HepG2 (cell line): Measurements from ENCODE around the gene UQCR10. TPM values are rescaled to one million over a fixed set of nuclear protein-coding genes. Genes with fewer than 3 reads are reported as not detected.

Experiments used
- ATAC-seq: fragments of 200-7000 bp; cut with Tn5 transposase; 3 replicates; pipeline ENCODE4 v1.9.1; 2020; ENCODE audit warnings: mild to moderate bottlenecking, moderate library complexity
- BruUV-seq: library from RNA; stranded (reverse); fragments of 400-500 nt; replicated peaks from 2 replicates; lab custom pipeline; 2021; lab: Mats Ljungman, UMichigan
- CTCF ChIA-PET: fragments of 300-600 bp; formaldehyde crosslinking; extraction: SDS; loops from one replicate; lab custom pipeline; 2021; ENCODE audit warnings: low total read pairs, inconsistent platforms, low intra/inter-chr PET ratio; lab: Yijun Ruan, JAX
- POLR2A ChIA-PET: fragments of 350-600 bp; sonication (Branson Sonifier 250); formaldehyde crosslinking; loops from one replicate; lab custom pipeline; 2020; ENCODE audit warnings: antibody characterized with exemption, inconsistent platforms; lab: Yijun Ruan, JAX
- DNase-seq: peaks from one replicate; pipeline ENCODE4 v3.0.0-alpha.2; 2015; ENCODE audit warnings: low spot score
- FAIRE-seq: peaks from 3 replicates; lab custom pipeline; 2011; peaks lifted over from hg19 to GRCh38; lab: Jason Lieb, UNC
- H2AFZ ChIP-seq: one replicate; pipeline ENCODE4 v1.6.1; 2011; ENCODE audit warnings: low read length, inconsistent platforms
- H3K27ac ChIP-seq: fragments of 300-600 bp; 3 replicates; pipeline ENCODE4 v1.8.0; 2011; ENCODE audit warnings: mixed run types, mild to moderate bottlenecking, mixed read lengths, low read length, inconsistent platforms; ENCODE audit not compliant: insufficient read depth; ENCODE audit errors: extremely low read length
- H3K27me3 ChIP-seq, 2 experiments: fragments of 200-600 bp in 1 of 2; 2 replicates in 1 of 2; 3 replicates in 1 of 2; pipeline versions ENCODE4 v1.6.0 to v1.8.0; 2011; ENCODE audit warnings: low read length in 2 of 2, mild to moderate bottlenecking in 2 of 2, moderate library complexity in 2 of 2, inconsistent platforms in 1 of 2; ENCODE audit not compliant: insufficient read depth in 2 of 2, control insufficient read depth in 1 of 2
- H3K36me3 ChIP-seq, 2 experiments: fragments of 200-600 bp in 1 of 2; replicated peaks in 1 of 2; 2 replicates in 1 of 2; 3 replicates in 1 of 2; pipeline versions ENCODE4 v1.5.1 to v1.8.0; 2011; ENCODE audit warnings: low read length in 2 of 2, inconsistent platforms in 1 of 2; ENCODE audit not compliant: insufficient read depth in 2 of 2, control insufficient read depth in 1 of 2
- H3K4me1 ChIP-seq: 2 replicates; pipeline ENCODE4 v1.5.1; 2012; ENCODE audit warnings: low read length, inconsistent platforms; ENCODE audit not compliant: insufficient read depth
- H3K4me2 ChIP-seq: 2 replicates; pipeline ENCODE4 v1.6.0; 2011; ENCODE audit warnings: low read depth, low read length, inconsistent platforms
- H3K4me3 ChIP-seq, 3 experiments: fragments of 200-600 bp in 1 of 3; sonication (generic), shearing (Covaris generic) in 1 of 3; replicated peaks in 1 of 3; 2 replicates each; pipeline ENCODE4 v1.5.1; 2011 to 2016; ENCODE audit warnings: low read length in 3 of 3, inconsistent platforms in 2 of 3, low read depth in 2 of 3, mild to moderate bottlenecking in 2 of 3, control low read depth in 1 of 3, mixed read lengths in 1 of 3; ENCODE audit not compliant: insufficient read depth in 1 of 3
- H3K79me2 ChIP-seq: one replicate; pipeline ENCODE4 v1.6.1; 2011; ENCODE audit warnings: low read length, inconsistent platforms; ENCODE audit not compliant: insufficient read depth
- H3K9ac ChIP-seq: 2 replicates; pipeline ENCODE4 v1.6.0; 2011; ENCODE audit warnings: mild to moderate bottlenecking, low read depth, low read length, inconsistent platforms; ENCODE audit not compliant: insufficient read depth
- H3K9me3 ChIP-seq: 2 replicates; pipeline ENCODE4 v1.5.1; 2012; ENCODE audit warnings: mild to moderate bottlenecking, low read length
- H4K20me1 ChIP-seq: 2 replicates; pipeline ENCODE4 v1.6.0; 2011; ENCODE audit warnings: inconsistent platforms, mild to moderate bottlenecking, low read length, moderate library complexity; ENCODE audit not compliant: insufficient read depth
- CEBPG ChIP-seq: IDR thresholded peaks from 2 replicates; pipeline ENCODE4 v1.6.1; 2016
- CENPT ChIP-seq: sonication (generic); formaldehyde crosslinking; IDR thresholded peaks from 2 replicates; pipeline ENCODE4 v1.8.0; 2022; ENCODE audit warnings: low read depth, mild to moderate bottlenecking, moderate library complexity, missing genetic modification reagents
- RARA ChIP-seq: IDR thresholded peaks from 2 replicates; pipeline ENCODE4 v1.6.1; 2016; ENCODE audit warnings: missing genetic modification reagents, missing compliant biosample characterization
- ZFP62 ChIP-seq: sonication (generic); formaldehyde crosslinking; IDR thresholded peaks from 2 replicates; pipeline ENCODE4 v1.4.0; 2020; ENCODE audit warnings: missing genetic modification reagents
- ZNF230 ChIP-seq: sonication (generic); formaldehyde crosslinking; IDR thresholded peaks from 2 replicates; pipeline ENCODE4 v1.4.0; 2020; ENCODE audit warnings: mild to moderate bottlenecking, missing genetic modification reagents
- ZNF543 ChIP-seq: sonication (generic); formaldehyde crosslinking; IDR thresholded peaks from 2 replicates; pipeline ENCODE4 v1.4.0; 2020; ENCODE audit warnings: mild to moderate bottlenecking, missing genetic modification reagents
- ZNF768 ChIP-seq: sonication (generic); formaldehyde crosslinking; IDR thresholded peaks from 2 replicates; pipeline ENCODE4 v1.4.0; 2020; ENCODE audit warnings: missing genetic modification reagents
- ZNF878 ChIP-seq: sonication (generic); formaldehyde crosslinking; IDR thresholded peaks from 2 replicates; pipeline ENCODE4 v1.8.1; 2023; ENCODE audit warnings: mild to moderate bottlenecking, missing genetic modification reagents, moderate library complexity
- WGBS: methylation state at CpG from one replicate; pipeline ENCODE4 v1.1.6; 2017; ENCODE audit warnings: low lambda C conversion rate; 5-methylcytosine and 5-hydroxymethylcytosine counted together
- in situ Hi-C: cut with HindIII; loops from 2 replicates; pipeline ENCODE4 v1.10.0; 2017; ENCODE audit warnings: low pct_unique_long_range_greater_than_20kb; ENCODE audit not compliant: extremely low pct_ligation_motif_present
- intact Hi-C: fragments of 100-400 bp; cut with micrococcal nuclease; formaldehyde crosslinking; loops from one replicate; pipeline ENCODE4 v1.10.0; 2022; ENCODE audit not compliant: unreplicated experiment
- polyA plus RNA-seq, 8 experiments: library from polyadenylated mRNA; depleted of rRNA in 3 of 8; stranded (reverse) in 7 of 8; unstranded in 1 of 8; fragments of >200 nt; fragmentation: Illumina TruSeq in 4 of 8; extraction: Trizol in 4 of 8; gene quantifications; 2 replicates each; pipeline versions ENCODE4 v1.2.1 to v1.2.3, GENCODE V29; 2011 to 2016; ENCODE audit warnings: low read depth in 4 of 8, missing spikeins in 1 of 8, mixed read lengths in 1 of 8; ENCODE audit not compliant: insufficient read depth in 1 of 8
- total RNA-seq, 5 experiments: library from RNA; depleted of rRNA; stranded (reverse); fragments of >200 nt; fragmentation: Illumina TruSeq; extraction: Trizol; gene quantifications; 2 replicates each; pipeline ENCODE4 v1.2.3, GENCODE V29; 2016; ENCODE audit warnings: low read depth in 1 of 5
- TF ChIP-seq, protein P1 (sequence below): sonication (generic); formaldehyde crosslinking; IDR thresholded peaks from 2 replicates; pipeline ENCODE4 v1.5.1; 2020; ENCODE audit warnings: mild to moderate bottlenecking, moderate library complexity, missing genetic modification reagents
- TF ChIP-seq, protein P2 (sequence below): sonication (generic); formaldehyde crosslinking; IDR thresholded peaks from 2 replicates; pipeline ENCODE4 v1.5.0; 2020; ENCODE audit warnings: missing genetic modification reagents, mild to moderate bottlenecking, borderline replicate concordance
- TF ChIP-seq, protein P3 (sequence below): sonication (generic); IDR thresholded peaks from 2 replicates; pipeline ENCODE4 v1.6.1; 2016; ENCODE audit warnings: low read depth, borderline replicate concordance
- TF ChIP-seq, protein P4 (sequence below): IDR thresholded peaks from 2 replicates; pipeline ENCODE4 v1.6.1; 2012; ENCODE audit warnings: inconsistent platforms
- TF ChIP-seq, protein P5 (sequence below): sonication (generic); formaldehyde crosslinking; IDR thresholded peaks from 2 replicates; pipeline ENCODE4 v1.5.0; 2020; ENCODE audit warnings: mild to moderate bottlenecking, missing genetic modification reagents

The UQCR10 gene
- total and polyA plus RNA-seq, 2 of the 13 experiments (the other 11 are each of a cell fraction or from before 2014, with no cell fraction given): 225 to 232 TPM

DNA sequence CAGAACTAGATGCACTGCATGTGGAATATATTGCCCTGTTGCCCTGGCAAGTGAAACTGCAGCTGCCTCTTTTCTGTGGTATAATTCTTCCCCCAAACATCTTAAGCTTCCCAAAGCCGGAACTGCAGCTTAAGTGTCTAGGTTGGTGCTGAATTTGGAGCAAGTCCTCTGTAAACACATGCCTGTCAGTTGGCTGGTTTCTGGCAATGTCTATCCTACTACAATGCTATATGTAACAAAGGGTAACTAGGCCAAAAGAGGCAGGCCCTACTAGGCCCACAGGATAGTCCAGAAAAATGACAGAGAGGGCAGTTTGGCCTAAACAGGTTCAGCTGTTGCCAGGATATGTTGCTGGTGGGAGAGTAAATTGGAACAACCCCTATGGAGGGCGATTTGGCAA lies 43.0 kb downstream of the UQCR10 start (continued):
- TF ChIP-seq, protein P1, sequence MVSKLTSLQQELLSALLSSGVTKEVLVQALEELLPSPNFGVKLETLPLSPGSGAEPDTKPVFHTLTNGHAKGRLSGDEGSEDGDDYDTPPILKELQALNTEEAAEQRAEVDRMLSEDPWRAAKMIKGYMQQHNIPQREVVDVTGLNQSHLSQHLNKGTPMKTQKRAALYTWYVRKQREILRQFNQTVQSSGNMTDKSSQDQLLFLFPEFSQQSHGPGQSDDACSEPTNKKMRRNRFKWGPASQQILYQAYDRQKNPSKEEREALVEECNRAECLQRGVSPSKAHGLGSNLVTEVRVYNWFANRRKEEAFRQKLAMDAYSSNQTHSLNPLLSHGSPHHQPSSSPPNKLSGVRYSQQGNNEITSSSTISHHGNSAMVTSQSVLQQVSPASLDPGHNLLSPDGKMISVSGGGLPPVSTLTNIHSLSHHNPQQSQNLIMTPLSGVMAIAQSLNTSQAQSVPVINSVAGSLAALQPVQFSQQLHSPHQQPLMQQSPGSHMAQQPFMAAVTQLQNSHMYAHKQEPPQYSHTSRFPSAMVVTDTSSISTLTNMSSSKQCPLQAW (CRISPR knock-in tag): no peak
- TF ChIP-seq ZNF543 (CRISPR knock-in tag) (no peak), ZNF878 (CRISPR knock-in tag) (no peak), ZFP62 (CRISPR knock-in tag) (no peak)
- TF ChIP-seq, protein P2, sequence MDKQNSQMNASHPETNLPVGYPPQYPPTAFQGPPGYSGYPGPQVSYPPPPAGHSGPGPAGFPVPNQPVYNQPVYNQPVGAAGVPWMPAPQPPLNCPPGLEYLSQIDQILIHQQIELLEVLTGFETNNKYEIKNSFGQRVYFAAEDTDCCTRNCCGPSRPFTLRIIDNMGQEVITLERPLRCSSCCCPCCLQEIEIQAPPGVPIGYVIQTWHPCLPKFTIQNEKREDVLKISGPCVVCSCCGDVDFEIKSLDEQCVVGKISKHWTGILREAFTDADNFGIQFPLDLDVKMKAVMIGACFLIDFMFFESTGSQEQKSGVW: no peak
- TF ChIP-seq, protein P3, sequence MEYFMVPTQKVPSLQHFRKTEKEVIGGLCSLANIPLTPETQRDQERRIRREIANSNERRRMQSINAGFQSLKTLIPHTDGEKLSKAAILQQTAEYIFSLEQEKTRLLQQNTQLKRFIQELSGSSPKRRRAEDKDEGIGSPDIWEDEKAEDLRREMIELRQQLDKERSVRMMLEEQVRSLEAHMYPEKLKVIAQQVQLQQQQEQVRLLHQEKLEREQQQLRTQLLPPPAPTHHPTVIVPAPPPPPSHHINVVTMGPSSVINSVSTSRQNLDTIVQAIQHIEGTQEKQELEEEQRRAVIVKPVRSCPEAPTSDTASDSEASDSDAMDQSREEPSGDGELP: no peak

DNA sequence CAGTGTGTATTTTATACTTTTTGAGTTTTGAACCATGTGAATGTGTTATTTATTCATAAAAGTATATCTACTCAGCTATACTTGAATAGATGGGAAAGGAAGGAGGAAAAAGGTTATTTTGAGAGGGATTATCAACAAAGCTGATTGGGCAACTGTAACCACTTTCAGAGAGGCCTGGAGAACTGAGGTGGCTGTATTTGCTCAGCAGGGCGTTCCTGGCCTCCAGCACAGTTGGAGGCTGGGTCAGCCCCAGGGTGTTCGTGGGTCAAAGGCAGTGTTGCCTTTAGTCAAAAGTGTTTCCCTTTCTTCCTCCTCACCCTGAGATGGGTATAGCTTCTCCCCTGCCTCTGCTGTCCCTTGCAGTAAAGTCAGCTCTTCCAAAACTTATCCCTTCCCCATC lies 44.2 kb downstream of the UQCR10 start:
- CTCF ChIA-PET: no interaction called here
- WGBS: 4% methylated on average over 2 of the region's 2 CpGs
- H3K4me3 ChIP-seq: no peak overlapping the region
- intact Hi-C loops (no loop called here), in situ Hi-C loops (no loop called here)
- POLR2A ChIA-PET: interaction anchor here (0.9 to 1.0 kb wide), 2 partner anchors 12 to 45 kb away, joined by 4 read pairs; partner anchors contain the start of genes UQCR10 and ZMAT5
- peaks cover 48% of the 10 kb centered on the region for H3K4me1 ChIP-seq
- H3K79me2 ChIP-seq: no peaks in the 10 kb centered on the region
- DNase-seq: peak; percentile 25
- no peaks in the 10 kb centered on the region for H3K9me3 ChIP-seq
- peak; percentile 72 for ATAC-seq
- TF ChIP-seq CENPT (CRISPR knock-in tag): no peak
- TF ChIP-seq, protein P4, sequence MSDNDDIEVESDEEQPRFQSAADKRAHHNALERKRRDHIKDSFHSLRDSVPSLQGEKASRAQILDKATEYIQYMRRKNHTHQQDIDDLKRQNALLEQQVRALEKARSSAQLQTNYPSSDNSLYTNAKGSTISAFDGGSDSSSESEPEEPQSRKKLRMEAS: no peak
- peak; percentile 76; the same call in 1 of the 2 replicates for TF ChIP-seq ZNF768
- TF ChIP-seq, protein P5, sequence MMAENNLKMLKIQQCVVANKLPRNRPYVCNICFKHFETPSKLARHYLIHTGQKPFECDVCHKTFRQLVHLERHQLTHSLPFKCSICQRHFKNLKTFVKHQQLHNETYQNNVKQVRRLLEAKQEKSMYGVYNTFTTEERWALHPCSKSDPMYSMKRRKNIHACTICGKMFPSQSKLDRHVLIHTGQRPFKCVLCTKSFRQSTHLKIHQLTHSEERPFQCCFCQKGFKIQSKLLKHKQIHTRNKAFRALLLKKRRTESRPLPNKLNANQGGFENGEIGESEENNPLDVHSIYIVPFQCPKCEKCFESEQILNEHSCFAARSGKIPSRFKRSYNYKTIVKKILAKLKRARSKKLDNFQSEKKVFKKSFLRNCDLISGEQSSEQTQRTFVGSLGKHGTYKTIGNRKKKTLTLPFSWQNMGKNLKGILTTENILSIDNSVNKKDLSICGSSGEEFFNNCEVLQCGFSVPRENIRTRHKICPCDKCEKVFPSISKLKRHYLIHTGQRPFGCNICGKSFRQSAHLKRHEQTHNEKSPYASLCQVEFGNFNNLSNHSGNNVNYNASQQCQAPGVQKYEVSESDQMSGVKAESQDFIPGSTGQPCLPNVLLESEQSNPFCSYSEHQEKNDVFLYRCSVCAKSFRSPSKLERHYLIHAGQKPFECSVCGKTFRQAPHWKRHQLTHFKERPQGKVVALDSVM: peak; percentile 82
- TF ChIP-seq ZNF230: no peak
- TF ChIP-seq RARA (CRISPR knock-in tag): 0 out of 2 replicates have a peak, but pooled peaks have one; percentile 8
- TF ChIP-seq, protein P3: no peak
- TF ChIP-seq CEBPG: peak; percentile 42; the same call in 1 of the 2 replicates
- no TSS peak for BruUV-seq
- no peaks in the 10 kb centered on the region for H4K20me1 ChIP-seq
- FAIRE-seq: peak; percentile 30
- no peak overlapping the region for H2AFZ ChIP-seq
- no peaks in the 10 kb centered on the region for H3K27me3 ChIP-seq
- peaks cover 29 to 66% of the 10 kb centered on the region in 2 experiments for H3K36me3 ChIP-seq
- no peak overlapping the region for H3K27ac ChIP-seq
- no peak overlapping the region for H3K9ac ChIP-seq
- H3K4me2 ChIP-seq: no peak overlapping the region; the same call in 1 of the 2 replicates
